HUES48 (cell line): Measurements from ENCODE around the gene EEPD1.
A peak's percentile ranks its signal among the peaks of the same experiment; 100 is the strongest.

Source experiments
- H3K27ac ChIP-seq: one replicate; pipeline ENCODE4 v1.7.0; 2013; ENCODE audit warnings: low read depth, low read length, inconsistent platforms
- H3K27me3 ChIP-seq: 2 replicates; pipeline ENCODE4 v1.6.1; 2013; ENCODE audit warnings: mild to moderate bottlenecking, low read length; ENCODE audit not compliant: control insufficient read depth, insufficient read depth
- H3K36me3 ChIP-seq: 2 replicates; pipeline ENCODE4 v1.6.1; 2013; ENCODE audit warnings: low read length; ENCODE audit not compliant: control insufficient read depth, insufficient read depth
- H3K4me1 ChIP-seq: 2 replicates; pipeline ENCODE4 v1.6.1; 2013; ENCODE audit warnings: mild to moderate bottlenecking, low read length; ENCODE audit not compliant: control insufficient read depth, insufficient read depth
- H3K4me3 ChIP-seq: 2 replicates; pipeline ENCODE4 v1.5.1; 2013; ENCODE audit warnings: mild to moderate bottlenecking, low read depth, low read length
- H3K9ac ChIP-seq: 2 replicates; pipeline ENCODE4 v1.6.1; 2013; ENCODE audit warnings: mild to moderate bottlenecking, low read depth, low read length, moderate library complexity
- H3K9me3 ChIP-seq: 2 replicates; pipeline ENCODE4 v1.6.1; 2013; ENCODE audit warnings: low read length; ENCODE audit not compliant: control insufficient read depth, insufficient read depth

The EEPD1 gene

DNA sequence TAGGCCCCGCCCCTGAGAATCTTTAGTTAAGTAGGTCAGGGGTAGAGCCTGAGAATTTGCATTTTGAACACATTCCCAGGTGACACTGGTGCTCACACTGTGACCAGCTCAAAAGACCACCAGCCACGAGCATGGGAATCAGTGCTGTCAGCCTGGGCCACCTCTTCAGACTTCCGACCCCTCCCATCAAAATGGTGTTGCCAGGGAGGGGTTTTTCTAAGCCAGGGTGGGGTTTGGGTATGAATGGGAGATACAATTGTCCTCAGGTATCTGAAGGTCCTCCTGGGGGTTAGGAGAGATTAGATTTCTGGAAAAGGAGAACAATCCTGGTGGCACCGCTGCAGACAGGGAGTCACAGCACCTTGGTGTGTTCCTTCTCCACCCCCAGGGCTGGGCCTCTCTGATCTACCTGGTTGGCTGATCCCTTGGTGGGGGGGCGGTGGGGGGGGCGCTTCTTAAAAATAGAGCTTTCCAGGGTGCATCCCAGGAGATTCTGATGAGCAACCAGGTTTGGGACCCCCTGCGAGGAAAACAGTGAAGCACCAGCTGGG lies 125.1 kb downstream of the EEPD1 start:
- Histone ChIP-seq H3K36me3 (no peaks in the 10 kb centered on the region), H3K9me3 (no peaks in the 10 kb centered on the region), H3K4me1 (peaks cover 75% of the 10 kb centered on the region), H3K4me3 (no peak overlapping the region), H3K9ac (no peak overlapping the region), H3K27ac (peak overlapping the region; percentile 84), H3K27me3 (no peaks in the 10 kb centered on the region)

DNA sequence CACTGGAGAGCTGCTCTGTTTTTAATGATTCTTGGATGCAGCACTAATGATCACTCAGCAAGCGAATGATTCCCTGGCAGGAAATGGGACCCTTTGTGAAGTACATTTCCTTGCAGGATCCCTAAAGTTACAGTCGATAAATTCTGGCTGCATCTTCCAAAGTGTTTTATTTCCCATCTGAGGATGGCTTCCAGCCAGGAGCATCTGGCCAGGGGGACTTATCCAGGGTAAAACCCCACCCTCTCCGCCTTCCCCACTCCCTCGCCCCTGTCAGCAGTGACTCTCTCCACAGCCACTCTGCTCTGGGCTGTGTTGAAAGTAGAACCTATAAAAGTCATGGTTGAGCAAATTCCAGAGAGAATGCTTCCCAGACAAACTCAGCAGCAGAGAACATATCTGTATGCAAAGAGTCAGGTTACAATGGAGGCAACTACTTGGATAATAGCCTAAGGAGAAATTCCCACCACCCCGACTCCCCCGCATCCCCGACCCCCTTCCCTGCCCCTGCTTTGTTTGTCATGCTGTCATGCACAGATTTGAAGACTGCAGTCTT lies 125.6 kb downstream of the EEPD1 start:
- no peaks in the 10 kb centered on the region for H3K27me3 ChIP-seq
- H3K4me3 ChIP-seq, result peak overlapping the region; percentile 15; the same call in 1 of the 2 replicates
- H3K27ac ChIP-seq, result peak overlapping the region; percentile 84
- H3K36me3 ChIP-seq, result no peaks in the 10 kb centered on the region
- H3K9me3 ChIP-seq, result no peaks in the 10 kb centered on the region
- H3K4me1 ChIP-seq, result peaks cover 75% of the 10 kb centered on the region
- no peak overlapping the region for H3K9ac ChIP-seq

DNA sequence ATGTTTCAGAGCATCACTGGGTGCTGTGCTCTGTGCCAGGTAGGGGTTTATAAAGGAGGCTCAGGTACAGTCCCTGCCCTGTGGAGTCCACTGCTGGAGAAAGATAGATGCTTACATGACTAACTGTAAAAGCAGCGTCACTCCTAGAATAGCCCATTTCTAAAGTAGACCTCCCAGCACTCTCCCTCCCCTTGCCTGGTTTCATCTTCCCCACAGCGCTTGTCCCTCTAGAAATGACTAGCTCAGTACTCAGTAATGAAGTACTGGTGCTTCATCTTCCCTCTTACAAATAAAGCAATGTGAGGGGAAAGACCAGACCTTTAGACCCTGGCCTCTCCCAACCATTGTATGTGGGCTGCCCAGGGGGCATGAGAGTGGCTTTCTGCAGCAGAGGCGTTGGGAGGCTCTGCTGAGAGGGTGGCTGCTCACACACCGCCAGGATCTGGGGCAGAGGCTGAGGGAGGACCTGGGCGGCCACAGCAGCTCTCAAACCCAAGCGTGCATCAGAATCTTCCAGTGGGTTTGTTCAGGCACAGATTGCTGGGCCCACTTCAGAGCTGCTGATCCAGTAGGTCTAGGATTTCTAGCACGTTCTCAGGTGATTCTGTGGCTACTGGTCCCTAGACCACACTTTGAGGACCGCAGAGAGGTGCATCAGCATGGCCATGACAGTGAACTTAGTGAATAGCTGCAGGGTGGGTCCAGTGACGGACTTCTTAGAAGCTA lies 126.3 kb downstream of the EEPD1 start:
- H3K27ac ChIP-seq, result peak overlapping the region; percentile 84
- no peaks in the 10 kb centered on the region for H3K27me3 ChIP-seq
- no peak overlapping the region for H3K9ac ChIP-seq
- H3K4me1 ChIP-seq, result peaks cover 78% of the 10 kb centered on the region
- no peaks in the 10 kb centered on the region for H3K9me3 ChIP-seq
- H3K36me3 ChIP-seq, result no peaks in the 10 kb centered on the region
- no peak overlapping the region for H3K4me3 ChIP-seq

DNA sequence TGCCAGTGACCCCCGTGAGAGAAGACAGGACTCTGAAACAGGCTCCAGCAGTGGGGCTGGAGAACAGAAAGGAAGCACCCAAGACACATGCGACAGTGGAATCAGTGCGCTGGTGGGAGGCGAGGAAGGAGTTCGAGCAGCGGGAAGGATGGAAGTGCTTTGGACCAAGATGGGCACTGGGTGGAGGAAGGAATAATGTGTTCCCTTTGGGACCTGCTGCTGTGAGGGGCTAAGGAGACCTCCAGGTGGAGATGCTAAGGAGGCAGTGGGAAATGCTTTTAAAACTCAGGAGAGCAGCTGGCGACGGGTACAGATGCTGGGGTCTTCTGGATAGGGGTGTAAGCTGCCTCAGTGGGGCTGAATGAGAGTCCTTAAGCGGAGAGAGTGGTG lies 126.9 kb downstream of the EEPD1 start:
- Histone ChIP-seq H3K27me3 (no peaks in the 10 kb centered on the region), H3K4me1 (peaks cover 78% of the 10 kb centered on the region), H3K4me3 (no peak overlapping the region), H3K36me3 (no peaks in the 10 kb centered on the region), H3K27ac (peak overlapping the region; percentile 100), H3K9ac (no peak overlapping the region), H3K9me3 (no peaks in the 10 kb centered on the region)

DNA sequence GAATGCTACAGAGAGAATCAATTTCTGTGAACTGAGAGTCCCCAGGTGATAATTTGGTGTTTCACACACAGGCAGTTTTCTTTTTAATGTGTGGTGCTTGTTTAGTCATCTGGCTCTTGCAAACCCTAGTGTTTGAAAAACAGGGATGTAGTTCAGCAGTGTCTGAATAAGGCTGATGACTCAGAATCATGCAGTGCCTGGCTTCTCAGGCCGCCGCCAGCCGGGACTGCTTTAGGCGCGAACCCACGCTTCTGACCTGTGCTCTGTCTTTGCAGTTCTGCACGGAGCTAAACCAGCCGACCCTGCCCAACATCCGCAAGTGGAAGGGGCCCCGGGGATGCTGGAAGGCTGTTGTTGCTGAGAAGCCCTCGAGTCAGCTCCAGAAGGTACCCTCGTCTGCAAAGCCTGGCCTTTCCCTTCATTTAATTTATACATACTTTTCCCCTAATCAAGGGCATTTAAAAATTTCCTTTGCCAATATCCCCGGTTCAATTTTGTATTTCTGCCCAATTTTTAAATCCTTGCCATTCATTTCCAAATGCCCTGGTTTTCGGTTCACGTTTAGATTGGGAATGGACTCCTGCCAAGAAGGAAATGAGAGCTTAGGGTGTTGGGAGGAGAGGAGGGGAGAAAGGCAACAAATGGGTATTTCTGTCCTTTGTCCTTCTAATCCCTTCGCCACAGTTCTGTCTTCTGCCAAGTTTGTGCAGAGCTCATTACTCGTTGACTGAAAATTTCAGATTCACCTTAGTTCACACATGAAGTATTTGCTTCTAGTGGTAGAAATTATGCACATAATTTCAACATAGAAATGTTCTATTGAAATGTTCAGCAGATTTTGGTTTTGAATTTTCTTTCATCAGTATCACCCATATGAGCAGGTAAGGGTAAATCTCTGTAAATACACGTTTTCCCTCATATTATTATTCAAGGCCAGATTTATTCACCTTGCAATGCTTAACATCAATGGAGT lies 128.1 kb downstream of the EEPD1 start:
- Histone ChIP-seq H3K27ac (peak overlapping the region; percentile 100), H3K4me1 (peaks cover 78% of the 10 kb centered on the region), H3K27me3 (no peaks in the 10 kb centered on the region), H3K36me3 (no peaks in the 10 kb centered on the region), H3K4me3 (peak overlapping the region; percentile 34), H3K9me3 (no peaks in the 10 kb centered on the region), H3K9ac (peak overlapping the region; percentile 55)

DNA sequence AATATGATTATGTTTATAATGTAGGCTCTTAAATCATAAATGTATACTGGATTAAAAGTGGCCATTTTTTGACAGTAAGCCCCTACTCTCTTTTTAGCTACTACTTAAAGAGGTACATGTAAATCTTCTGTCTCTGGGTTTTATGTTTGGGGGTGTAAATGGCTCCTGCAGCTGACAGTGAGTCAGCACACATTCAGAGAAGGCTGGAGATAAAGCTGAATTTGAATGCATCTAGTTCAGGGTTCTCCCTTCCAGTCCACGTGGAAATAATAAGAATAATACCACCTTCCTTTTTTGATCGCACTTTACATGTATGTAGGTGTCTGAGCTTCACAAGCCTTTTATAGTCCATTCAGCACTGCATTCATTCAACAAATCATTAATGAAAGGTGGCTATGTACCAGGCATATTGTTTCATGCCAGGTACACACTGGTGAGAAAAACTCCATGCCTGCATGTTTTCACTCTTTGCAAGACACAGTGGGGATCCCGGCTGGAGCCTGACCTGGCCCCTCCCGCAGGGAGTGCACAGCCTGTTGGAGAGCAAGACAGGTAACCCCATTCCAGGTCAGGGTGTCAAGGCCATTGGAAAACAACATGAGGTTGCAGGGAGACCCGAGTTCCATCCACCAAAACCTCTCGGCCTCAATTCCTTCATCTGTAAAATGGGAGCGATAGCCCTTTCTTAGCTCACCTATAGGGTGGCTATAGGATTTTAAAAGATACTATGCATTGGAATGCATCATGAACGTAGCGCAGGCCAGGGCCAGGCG lies 129.1 kb downstream of the EEPD1 start:
- Histone ChIP-seq H3K4me1 (peaks cover 69% of the 10 kb centered on the region), H3K4me3 (no peak overlapping the region), H3K9me3 (no peaks in the 10 kb centered on the region), H3K9ac (peak overlapping the region; percentile 10; the same call in 1 of the 2 replicates), H3K27me3 (no peaks in the 10 kb centered on the region), H3K27ac (peak overlapping the region; percentile 100), H3K36me3 (no peaks in the 10 kb centered on the region)

DNA sequence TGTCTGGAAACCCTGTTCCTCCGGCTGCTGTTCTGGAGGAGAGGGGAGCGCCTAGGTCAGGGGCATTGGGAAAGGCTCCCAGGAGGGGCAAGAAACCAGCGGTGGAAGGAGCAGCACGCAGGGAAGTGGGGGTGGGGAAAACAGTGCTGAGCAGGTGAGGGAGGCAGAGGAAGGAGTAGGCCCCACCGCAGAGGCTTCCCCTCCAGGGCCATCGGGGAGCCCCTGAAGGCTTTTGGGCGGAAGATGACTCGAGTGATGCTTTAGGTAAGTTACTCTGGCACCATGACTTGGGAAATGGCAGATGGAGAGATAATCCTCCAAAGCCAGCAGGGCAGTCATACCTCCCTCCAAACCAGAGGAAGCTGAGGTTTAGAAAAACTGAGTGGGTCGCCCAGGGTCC lies 130.1 kb downstream of the EEPD1 start:
- H3K4me3 ChIP-seq, result no peak overlapping the region

DNA sequence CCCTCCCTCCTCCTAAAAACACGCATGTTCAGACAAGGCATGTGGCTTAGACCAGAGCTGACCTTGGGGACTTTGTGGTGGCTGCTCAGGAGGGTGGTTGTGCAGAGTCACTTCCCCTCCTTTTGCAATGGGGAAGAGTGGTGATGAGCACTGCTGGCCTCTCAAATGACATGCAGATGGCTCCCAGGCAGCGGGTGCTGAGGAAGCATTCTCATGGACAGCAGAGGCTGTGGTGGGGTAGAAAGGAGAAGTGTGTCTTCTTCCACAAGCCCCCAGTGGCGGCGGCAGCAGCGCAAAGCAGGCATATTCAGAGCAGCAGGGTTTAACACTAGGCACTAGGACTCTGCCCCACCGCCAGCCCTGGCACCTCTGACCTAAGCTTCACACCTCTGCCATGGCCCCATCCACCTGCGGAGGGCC lies 130.7 kb downstream of the EEPD1 start:
- Histone ChIP-seq H3K36me3 (no peaks in the 10 kb centered on the region), H3K9ac (no peak overlapping the region; the same call in 1 of the 2 replicates), H3K9me3 (no peaks in the 10 kb centered on the region), H3K27ac (no peak overlapping the region), H3K27me3 (no peaks in the 10 kb centered on the region), H3K4me3 (no peak overlapping the region), H3K4me1 (peaks cover 60% of the 10 kb centered on the region)

More for the DNA sequence above, 130.1 kb downstream of the EEPD1 start:
- Histone ChIP-seq H3K27ac (no peak overlapping the region), H3K36me3 (no peaks in the 10 kb centered on the region), H3K9ac (no peak overlapping the region), H3K4me1 (peaks cover 65% of the 10 kb centered on the region), H3K27me3 (no peaks in the 10 kb centered on the region), H3K9me3 (no peaks in the 10 kb centered on the region)

DNA sequence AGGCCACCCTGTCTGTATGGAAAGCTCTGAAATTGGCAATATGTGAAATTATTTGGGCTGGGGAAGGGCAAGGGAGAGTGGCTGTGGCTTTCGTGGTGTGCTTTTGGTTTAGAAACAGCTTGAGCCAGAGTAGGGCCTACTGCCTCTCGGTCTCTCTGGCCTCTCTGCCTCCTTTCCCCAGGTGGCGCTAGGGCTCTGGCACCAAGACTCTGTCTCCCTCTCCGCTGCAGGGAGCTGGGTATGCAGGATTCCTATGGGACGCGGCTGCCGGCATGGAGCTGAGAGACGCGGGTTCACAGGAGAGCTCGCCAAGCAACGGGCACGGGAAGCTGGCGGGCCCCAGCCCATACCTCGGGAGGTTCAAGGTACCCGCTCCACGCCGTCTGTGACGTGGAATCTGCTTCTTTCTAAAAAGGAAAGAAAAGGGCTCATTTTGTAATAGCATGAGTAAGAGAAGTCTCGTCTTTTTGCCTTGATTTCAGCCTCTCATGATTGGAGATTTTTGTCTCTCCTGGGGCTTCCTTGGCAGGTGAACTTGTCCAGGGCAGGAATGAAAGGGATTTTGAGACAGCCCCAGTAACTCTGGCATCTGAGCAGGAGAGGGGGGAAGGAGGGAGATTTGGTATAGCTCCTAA lies 131.5 kb downstream of the EEPD1 start:
- Histone ChIP-seq H3K9me3 (no peaks in the 10 kb centered on the region), H3K36me3 (no peaks in the 10 kb centered on the region), H3K9ac (no peak overlapping the region), H3K27me3 (no peaks in the 10 kb centered on the region), H3K27ac (no peak overlapping the region), H3K4me3 (no peak overlapping the region), H3K4me1 (peaks cover 52% of the 10 kb centered on the region)

DNA sequence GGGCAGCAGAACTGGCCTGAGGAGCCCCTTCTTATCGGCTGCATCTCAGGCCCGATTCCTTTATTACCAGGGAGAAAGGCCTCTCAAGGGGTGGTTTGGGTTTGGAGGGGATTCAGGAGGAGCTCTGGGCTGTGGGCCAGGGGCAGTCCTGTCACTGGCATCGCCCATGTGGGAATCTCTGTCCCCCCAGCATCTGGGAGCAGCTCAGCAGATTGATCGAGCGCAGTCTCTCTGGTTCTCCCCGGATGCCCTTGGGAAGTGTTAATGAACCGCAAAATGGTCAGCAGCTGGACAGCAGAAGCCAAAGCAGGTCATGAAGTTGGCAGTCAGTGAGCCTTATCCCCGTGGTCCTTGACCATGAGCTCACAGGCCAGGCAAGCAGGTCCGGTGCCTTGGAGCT lies 132.2 kb downstream of the EEPD1 start:
- Histone ChIP-seq H3K36me3 (no peaks in the 10 kb centered on the region), H3K9ac (no peak overlapping the region), H3K27me3 (no peaks in the 10 kb centered on the region), H3K9me3 (no peaks in the 10 kb centered on the region), H3K27ac (no peak overlapping the region), H3K4me3 (no peak overlapping the region), H3K4me1 (peaks cover 45% of the 10 kb centered on the region)
